CD4-positive, alpha-beta T cell treated with Interleukin-4 for 1 hour (primary cell): Measurements from ENCODE around the gene NOP14.
"Not testable (repeated sequence)": the region's sequence is repeated elsewhere in the genome, so short reads cannot be mapped to it uniquely, and the experiment has no call there.

ENCODE experiments used
- DNase-seq, 2 donors: peaks; one replicate each; pipeline ENCODE4 v3.0.0-alpha.2; 2020 to 2022

NOP14 gene

DNA sequence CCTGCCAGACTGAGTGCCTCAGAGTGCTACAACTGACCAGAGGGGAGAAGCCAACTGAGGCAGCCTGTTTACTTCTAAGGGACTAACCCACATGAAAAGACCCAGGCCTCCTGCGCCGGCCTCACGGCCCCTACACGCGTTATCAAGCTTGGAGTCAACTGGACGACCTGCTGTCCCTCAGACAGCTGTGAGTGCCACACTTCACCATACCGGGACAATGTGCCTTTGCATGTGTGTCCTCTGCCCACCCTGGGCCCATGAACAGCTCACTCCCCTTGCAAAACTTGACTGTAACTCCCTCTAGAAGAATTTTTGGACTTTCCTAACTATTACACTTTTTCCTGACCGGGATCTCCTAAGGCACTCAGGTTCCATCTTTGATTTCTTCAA lies 1.8 kb downstream of the NOP14 start:
- DNase-seq: no peak

DNA sequence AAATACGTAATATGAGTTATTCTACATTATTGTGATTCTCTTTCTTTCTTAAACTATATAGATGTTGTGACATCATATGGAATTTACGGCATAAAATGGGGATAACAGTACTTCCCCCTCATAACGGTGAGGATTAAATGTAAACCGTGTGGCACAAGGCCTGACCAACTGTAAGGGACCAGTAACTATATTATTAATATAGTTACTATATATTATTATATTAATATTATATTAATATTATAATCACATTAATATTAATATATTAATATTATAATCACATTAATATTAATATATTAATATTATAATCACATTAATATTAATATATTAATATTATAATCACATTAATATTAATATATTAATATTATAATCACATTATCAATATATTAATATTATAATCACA lies 2.8 kb downstream of the NOP14 start:
- not testable (repeated sequence) for DNase-seq

DNA sequence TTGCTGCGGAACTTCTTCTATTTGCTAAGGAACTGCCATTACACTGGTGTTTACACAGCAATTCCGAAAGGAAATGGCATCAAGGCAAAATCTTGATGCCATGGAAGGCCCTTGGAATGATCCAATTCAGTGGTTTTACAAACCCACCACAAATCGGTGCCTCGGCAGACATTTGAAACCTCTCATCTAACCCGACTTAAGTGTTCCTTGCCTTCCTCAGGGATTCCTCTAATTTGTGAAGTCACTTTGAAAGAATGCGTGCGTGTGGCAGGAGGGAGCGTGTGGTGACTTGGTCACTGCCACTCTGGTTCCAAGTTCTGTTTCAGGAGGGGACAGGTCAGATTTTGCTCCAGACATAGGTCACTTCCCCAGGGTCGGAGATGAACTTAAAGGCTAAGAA lies 4.8 kb downstream of the NOP14 start:
- DNase-seq: no peak

DNA sequence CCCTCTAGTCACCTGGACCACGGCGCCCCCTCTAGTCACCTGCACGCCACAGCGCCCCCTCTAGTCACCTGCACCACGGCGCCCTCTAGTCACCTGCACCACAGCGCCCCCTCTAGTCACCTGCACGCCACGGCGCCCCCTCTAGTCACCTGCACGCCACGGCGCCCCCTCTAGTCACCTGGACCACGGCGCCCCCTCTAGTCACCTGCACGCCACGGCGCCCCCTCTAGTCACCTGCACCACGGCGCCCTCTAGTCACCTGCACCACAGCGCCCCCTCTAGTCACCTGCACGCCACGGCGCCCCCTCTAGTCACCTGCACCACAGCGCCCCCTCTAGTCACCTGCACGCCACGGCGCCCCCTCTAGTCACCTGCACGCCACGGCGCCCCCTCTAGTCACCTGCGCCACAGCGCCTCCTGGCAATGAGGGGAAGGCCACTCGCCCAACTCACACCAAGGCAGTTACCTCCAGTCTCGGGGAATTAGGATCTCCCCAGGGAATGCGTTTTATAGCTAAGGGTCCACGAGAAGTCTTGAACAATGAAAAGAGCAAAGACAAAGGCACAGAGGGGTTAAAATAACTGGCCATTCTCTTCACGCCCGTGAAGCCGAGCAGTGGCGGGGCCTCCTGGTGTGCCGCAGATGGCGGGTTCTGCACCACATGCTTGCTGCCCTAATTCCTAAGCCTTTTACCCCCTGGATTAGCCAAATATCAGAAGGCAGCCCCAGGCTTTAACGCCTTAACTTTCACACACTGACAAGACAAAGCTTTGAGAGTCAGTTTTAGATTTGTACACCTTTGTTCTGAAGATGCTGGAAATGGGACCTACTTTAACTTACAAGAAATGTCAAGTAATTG lies 7.8 kb downstream of the NOP14 start:
- not testable (repeated sequence) for DNase-seq

DNA sequence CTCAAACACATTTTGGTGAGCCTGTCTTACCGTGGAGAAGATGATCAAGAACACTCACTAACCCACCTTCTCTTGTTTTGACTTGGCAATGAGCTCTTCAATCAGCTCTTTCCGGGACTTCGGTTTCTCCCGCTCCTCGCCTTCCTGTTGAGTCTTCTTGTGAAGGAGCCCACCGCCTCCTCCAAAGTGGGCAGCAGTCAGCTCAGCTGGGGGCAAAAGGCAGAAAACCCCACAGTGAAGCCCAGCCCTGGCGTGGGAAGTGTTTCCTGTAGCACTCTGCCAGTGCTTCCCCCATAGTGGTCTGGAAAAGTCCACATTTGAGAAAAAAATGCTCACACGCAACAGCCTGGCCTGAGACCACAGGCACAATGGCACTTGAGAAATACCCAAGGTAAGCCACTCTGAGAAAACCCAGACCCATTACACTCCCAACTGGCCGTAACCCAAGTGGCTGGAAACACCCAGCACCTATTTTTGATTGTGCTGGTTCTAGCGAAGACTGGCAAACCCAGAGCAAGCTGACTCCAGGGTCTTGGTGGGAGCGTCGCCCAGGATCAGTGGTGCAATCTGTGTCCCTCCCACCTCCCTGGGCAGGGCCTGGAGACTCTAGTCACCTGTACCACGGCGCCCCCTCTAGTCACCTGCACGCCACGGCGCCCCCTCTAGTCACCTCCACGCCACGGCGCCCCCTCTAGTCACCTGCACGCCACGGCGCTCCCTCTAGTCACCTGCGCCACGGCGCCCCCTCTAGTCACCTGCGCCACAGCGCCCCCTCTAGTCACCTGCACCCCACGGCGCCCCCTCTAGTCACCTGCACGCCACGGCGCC lies 8.6 kb downstream of the NOP14 start:
- DNase-seq: peak; percentile 49 to 64

DNA sequence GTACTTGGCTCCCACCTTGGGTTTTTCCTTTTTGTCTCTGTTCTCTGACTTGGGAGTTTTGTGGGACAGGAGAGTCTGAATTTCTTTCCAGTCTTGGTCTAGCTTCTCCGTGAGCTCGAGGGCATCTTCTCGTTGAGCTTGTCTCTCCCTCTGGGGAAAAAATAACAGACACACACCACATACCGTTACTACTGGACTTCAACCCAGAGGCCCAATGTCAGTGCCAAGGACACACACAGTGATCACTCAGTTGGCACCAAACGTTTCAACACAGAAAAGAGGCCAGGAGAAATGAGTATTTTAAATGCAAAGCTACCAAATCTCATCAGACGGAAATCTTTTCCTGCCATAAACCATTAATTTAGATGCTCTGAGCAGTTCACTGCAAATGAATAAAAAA lies 9.7 kb downstream of the NOP14 start:
- DNase-seq: no peak

DNA sequence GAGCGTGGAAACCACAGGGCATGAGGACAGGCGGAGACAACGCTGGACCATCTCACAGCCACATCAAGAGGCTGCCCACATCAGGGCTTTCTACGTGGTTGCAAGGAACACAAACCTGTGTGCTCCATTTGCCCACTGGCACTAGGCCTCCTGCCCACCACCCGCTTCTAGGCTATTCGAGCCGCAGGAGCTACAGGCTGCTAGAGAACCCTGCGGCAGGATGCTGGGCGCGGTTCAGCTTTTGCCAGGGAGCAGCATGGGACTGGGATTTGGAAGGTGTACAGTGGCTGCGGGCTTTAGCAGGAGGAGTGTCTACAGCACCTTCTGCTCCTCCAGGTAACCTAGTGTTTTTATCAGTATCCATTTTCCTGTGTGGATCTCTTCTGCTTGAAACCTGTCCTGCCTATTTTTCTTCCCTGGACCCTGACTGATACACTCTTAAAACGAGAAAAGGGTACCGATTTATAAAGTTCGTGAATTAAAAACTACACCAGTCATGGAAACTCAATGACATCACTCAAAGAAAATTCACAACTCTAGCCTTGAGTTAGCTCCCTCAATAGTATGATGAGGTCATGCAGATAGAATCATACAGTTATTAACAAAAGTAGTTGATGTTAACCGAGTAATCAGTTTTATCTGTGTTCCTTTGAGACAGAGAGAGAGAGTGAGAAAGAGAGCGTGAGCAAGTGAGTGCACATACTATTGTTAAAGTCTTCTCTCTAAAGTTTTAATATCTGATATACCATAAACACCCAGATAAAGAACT lies 12.8 kb downstream of the NOP14 start:
- DNase-seq: no peak

DNA sequence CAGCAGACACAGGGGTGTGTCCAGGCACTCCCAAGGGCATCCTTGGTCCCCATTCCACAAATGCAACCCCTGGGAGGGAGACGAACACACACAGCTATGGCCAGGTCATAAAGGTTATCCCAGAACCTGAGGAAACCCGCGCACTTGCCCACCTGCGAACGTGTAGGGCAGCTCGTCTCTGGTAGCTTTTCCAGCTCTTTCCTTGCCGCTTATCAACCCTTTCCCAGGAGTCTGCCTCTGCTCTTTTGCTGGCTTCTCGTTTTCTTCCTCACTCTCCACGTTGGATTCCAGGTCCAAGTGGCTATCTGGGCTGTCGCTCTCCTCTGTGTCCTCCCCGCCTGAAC lies 13.5 kb downstream of the NOP14 start:
- no peak for DNase-seq

DNA sequence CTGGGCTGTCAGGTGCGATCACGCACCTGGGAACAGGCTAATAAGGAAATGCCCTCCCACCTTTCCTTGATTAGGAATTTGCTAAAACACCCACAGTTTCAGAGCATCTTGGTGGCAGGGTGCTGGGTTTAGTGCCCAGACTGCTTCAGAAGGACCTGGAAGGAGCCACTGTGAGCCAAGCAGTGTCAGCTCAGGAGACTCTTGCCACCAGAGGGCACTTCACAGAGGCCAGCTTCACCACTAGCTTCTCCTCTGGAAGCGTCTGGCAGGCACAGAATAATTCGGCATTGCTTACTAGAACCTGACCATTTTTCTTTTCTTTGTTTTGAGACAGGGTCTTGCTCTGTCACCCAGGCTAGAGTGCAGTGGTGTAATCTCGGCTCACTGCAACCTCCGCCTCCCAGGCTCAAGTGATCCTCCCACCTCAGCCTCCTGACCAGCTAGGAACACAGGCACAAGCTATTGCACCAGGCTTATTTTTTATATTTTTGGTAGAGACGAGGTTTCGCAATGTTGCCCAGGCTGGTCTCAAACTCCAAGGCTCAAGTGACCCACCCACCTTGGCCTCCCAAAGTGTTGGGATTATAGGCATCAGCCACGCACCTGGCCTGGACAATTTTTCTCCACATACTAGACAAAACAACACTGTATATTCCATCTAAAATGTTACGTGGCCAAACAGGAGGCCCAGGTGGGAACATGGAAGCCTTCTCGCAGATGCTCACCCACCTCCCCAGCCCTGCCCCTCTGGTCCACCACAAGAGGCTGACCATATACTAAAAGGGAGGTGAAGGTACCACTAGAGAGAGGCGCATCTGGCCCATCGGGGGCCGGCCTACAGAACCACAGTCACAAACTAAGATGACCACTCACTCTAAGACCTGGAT lies 14.1 kb downstream of the NOP14 start:
- no peak for DNase-seq

DNA sequence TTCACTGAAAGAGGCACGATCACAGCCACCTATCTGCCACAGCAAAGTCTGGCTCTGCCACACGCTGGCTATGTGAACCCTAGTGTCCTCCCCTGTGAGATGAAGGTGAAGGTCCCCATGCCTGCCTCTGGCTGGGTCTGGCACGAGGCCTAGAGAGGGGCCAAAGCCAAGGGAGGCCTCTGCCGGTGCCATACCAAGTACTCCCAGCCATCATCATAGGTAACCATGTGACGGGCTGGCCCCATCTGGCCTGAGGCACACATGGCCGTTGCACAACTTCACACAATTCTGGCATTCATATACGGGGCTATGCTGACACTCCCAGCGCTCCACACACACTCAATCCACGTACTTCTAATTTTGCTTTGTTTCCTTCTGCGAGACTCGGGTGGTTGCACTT lies 15.3 kb downstream of the NOP14 start:
- no peak for DNase-seq

DNA sequence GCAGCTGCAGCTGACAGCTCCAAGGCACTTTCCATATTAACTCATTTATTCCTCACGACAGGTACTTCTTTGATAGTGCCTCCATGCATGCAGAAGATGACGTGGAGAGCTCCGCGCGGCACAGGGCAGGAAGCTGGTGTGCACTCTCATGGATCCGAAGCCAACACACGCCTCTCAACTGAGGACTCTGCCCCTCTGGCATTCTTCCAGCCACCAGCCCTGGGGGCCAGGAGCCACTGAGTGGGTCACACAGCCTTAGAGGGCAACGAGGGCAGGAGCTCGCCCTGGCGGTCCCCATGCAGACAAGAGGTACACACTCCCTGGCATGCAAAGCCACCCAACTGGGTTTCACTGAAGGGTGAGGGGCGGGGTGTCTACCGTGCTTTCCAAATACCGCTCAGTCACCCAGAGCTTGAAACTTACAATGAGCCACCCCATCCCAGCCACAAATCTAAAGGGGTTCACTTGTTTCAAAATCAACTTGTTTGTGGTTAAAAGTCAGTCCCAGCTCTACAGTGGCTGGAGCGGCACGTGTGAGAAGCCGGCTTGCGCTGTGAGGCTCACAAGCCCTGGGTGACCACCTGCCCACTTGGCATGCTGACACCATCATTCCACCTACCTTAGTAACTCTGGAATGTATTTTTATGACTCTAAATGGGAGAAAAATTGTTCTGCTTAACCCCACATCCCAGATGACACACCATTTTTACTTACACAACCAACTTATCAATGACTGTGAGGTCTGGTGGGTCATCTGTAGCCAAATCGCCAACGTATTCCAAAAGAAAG lies 16.2 kb downstream of the NOP14 start:
- no peak for DNase-seq

DNA sequence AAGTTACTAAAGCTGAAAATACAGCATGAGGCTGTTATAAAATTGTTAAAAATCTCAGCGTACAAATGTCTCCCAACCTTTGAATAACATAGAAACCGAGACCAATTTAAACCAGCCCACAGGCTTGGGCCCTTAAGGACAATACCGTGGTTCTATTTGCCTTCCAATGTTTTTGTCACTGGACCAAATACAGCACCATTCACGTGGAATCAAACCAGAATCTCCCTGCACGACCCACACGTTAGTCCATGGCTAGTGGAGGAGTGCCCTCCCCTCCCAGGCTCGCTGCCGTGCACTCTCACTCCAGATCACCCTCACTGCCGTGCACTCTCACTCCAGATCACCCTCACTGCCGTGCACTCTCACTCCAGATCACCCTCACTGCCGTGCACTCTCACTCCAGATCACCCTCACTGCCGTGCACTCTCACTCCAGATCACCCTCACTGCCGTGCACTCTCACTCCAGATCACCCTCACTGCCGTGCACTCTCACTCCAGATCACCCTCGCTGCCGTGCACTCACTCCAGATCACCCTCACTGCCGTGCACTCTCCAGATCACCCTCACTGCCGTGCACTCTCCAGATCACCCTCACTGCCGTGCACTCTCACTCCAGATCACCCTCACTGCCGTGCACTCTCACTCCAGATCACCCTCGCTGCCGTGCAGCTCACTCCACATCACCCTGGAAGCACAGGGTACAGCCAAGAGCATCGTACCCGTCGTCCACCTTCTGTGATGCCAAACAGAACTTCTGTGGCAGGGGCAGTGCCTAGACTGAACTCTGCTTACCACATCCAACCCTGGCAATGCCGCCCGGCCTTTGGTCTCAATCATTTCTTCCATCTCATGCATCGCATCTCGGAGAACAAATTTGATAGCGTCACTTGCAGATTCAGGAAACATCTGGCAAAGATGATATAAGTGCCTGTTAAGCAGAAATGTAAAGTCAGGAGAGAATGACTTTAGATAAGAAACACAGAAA lies 17.3 kb downstream of the NOP14 start:
- not testable (repeated sequence) for DNase-seq

DNA sequence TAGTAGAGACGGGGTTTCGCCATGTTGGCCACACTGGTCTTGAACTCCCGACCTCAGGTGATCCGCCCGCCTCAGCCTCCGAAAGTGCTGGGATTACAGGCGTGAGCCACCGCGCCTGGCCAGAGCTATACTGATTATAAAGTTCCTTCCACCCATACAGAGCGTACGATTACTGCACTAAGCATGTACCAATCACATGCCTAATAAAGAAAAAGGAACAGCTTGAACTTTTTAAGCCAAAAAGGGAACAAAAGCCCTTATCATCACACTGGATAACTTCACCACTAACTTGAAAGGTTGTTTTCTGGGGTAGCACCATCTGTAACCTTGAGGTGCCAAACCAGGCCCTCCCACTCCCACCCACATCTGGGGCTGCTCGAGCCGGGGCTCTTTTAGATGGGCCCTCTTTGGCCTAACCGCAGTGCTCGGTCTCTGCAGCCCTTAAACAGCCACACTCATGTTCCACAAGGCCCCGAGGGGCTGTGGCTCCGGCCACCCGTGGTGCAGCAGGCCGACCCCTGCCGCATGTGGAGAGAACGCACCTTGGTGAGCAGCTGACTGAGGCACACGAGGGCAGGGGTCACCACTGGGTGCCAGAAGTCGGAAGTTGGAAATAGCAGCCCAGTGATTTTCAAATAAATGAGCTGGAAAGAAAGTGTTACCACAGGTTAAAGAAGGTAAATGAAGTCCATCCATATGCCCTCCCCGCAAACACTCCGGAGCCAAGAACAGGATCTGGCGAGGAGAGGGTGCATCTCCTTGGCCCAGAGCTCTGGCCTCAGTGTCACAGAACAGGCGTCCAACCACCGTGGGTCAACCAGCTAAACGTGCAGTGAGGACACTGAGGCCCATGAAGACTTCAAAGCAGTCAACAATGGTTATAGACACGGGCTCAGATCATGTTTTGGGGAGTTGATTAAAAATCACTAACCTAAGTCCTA lies 18.4 kb downstream of the NOP14 start:
- DNase-seq: no peak

DNA sequence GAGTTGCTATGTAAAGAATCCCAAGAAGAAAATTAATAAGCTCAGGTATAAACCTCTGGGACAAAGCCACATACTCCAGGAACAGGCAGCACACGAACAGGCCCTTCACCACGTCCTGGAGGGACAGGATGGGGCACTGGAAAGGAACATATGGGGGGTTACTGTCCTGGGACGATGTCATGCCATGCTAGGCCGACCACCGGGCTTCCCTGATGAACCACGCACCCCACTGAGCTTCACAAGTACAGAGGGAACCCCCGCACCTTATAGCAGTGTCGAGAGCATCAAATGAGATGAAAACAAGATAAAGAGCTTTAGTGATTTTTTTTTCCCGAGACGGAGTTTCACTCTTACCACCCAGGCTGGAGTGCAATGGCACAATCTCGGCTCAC lies 19.1 kb downstream of the NOP14 start:
- DNase-seq: no peak

DNA sequence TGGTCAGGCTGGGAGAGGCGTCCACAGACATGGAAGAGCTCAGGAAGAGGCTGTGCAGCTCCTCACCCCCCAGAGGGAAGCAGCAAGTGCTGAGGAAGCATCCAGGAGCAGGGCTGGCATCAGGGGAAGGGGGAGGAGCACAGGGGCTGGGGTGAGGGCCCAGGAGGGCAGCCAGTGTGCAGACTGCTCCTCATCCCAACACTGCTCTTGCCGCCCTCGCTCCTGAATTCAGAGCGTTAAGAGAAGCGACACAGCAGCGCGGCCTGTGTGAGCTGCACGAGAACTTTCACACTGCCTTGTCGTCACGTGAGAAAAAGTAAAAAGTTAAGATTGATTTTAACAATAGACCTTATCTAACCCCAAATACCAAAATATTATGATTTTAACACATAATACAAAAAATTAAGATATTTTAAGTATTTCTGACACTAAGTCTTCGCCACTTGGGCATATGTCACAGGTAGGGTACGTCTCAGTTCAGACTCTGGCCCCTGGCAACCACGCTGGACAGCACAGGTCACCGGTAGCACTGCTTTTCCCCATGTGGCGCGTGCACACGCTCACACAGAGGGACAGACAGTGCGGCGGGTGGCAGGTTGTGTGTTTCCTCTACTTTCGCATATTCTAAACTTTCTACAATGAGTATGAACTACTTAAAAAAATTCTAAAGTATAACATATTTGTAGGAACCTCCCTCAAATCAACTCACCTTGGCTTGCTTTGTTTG lies 19.7 kb downstream of the NOP14 start:
- DNase-seq: no peak

DNA sequence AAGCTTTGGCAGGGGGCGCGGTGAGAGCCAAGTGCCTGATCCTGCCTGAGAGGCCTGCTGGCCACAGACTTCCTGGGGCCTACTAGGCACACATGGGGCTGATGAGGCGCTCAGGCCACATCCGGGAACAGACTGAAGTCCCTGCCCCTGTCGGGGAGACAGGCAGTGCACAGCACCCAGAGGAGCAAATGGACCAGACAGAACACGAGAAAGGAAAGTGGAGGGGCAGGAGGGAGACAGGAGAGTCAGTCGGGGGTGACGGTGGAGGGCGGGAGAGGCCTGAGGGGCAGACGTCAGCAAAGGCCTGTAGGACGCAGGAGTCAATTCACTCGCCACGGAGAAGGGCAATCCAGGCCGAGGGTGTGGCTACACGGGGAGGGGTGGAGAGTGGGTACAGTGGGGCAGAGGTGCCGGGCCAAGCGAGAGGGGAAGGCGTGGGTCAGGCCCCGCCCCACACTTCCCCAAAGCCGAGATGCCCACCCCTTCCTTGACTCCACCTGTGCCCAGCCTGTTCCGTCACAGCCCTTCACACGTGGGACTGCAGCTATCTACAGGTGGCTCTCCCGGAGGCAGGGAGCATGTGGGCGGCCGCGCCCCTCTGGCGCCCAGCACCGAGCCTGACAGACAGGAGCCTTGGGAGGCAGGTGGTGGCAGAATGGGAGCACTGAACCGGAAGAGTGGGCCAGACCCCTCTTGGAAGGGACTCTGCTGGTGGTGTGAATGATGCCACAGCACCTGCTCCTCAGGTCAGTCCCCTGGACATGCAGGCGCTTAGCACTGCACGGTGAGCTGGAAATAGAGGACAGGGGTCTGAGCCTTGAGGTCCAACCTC lies 20.5 kb downstream of the NOP14 start:
- DNase-seq: peak in 1 of 2 donors; percentile 63

DNA sequence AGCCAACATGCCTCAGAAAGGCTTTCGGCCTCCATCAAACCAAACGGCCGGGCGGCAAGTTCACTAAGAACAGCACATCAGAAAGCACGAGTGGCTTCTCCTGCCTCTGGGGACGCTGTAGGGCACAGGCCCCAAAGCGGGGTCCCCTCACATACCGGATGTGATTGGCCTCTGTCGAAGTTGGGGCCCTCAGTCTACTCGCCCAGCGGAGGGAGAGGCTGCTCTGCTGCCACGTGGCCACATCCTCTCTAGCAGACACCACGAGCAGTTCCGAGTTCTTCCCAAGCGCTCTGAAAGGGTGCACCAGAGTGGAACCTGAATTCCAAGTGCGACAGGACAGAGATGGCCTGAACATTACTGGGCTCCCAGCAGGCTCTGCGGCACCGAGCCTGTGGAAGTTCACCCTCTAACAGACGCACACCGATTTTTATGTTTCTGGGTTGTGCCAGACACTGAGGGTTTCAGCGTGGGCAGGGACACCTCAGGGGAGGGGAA lies 21.1 kb downstream of the NOP14 start:
- DNase-seq: peak in 1 of 2 donors; percentile 39
